Vagina (tissue), 2 donors: Measurements from ENCODE around the gene GGCX.

ENCODE experiments used
- POLR2A ChIP-seq, 2 donors: fragments of 450-650 bp; IDR thresholded peaks; one replicate each; pipeline ENCODE4 v1.6.1; 2017; ENCODE audit warnings: antibody characterized with exemption in 2 of 2, mild to moderate bottlenecking in 2 of 2, moderate library complexity in 2 of 2
- POLR2AphosphoS5 ChIP-seq, 2 donors: sonication (generic); formaldehyde crosslinking; IDR thresholded peaks; one replicate each; pipeline ENCODE4 v1.9.0; 2017; ENCODE audit warnings: antibody characterized with exemption in 2 of 2, mild to moderate bottlenecking in 2 of 2, low read depth in 1 of 2; ENCODE audit not compliant: insufficient read depth in 1 of 2

DNA sequence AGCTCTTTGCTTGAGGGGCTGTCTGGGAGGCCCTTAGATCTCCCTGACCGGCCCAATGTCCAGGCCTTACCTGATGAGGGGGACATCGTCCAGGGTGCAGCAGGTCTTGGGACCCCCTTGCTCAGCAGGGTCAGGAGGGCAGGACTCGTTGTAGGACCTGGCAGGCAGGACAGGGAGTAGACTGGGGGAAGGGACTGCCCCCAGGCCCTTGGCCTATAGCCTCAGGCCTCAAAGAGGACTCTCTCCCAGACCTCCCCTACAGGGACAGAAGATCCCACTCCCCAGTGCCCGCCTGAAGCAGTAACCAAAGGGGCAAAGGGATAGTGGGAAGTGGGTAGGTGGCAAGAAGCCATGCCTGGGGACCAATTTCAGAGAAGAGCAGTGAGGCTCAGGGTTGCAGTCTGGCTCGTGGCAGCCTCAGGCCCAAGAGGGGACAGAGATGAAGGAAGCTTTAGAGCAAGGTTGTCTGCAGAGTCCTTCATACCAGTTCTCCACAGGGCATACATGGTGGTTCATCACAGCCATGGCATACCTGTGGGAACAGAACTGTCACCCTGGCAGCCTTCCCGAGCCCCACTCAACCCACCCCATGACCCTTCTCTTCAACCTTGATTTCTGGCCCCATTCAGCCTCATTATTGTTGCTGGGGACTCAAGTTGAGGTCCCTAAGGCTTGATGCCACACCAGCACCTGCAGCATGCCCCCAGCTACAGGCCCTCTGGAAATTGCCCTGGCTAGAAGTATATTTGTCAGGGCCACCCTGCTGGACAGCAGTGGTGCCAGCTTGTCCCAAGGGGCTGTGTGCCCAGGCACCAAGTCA lies 39.9 kb upstream of the GGCX start:
- TF ChIP-seq POLR2AphosphoS5 (IDR thresholded peaks at IDR 0.05; ENCODE audit: insufficient read depth in 1 of 2, low read depth in 1 of 2) (no peak), POLR2A (IDR thresholded peaks at IDR 0.05) (no peak)
